Measurements from ENCODE around the gene KIRREL3. TPM values are rescaled to one million over a fixed set of nuclear protein-coding genes. Genes with fewer than 3 reads are reported as not detected.

The KIRREL3 gene
- total and polyA plus RNA-seq, 9 of the 15 experiments (the other 6 are each of a cell fraction or from before 2014, with no cell fraction given) = 0.04 to 0.10 TPM; not detected in 7

GRCh38 chr11:126480410-126481302 lies 519.9 kb downstream of the KIRREL3 start (continued):
- no peak for TF ChIP-seq CTCFL (IDR thresholded peaks at IDR 0.05; ENCODE audit: borderline replicate concordance, insufficient read depth, low read depth, low read length, poor library complexity, severe bottlenecking)
- TF ChIP-seq TOE1 (IDR thresholded peaks at IDR 0.05; ENCODE audit: borderline replicate concordance) = 0 out of 2 replicates have a peak, but pooled peaks have one; percentile 29
- TF ChIP-seq TOE1 (CRISPR knock-in tag; IDR thresholded peaks at IDR 0.05; ENCODE audit: borderline replicate concordance, low read depth) = no peak
- TF ChIP-seq, protein P1, sequence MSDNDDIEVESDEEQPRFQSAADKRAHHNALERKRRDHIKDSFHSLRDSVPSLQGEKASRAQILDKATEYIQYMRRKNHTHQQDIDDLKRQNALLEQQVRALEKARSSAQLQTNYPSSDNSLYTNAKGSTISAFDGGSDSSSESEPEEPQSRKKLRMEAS (CRISPR knock-in tag; IDR thresholded peaks at IDR 0.05) = peak; percentile 67
- no peak for TF ChIP-seq NFYB (IDR thresholded peaks at IDR 0.05; ENCODE audit: extremely low read depth, insufficient read length)
- TF ChIP-seq ZSCAN29 (IDR thresholded peaks at IDR 0.05) = no peak
- no peak for TF ChIP-seq ZBTB11 (CRISPR knock-in tag; IDR thresholded peaks at IDR 0.05)
- no peak for TF ChIP-seq ZNF354B (CRISPR knock-in tag; IDR thresholded peaks at IDR 0.05)
- TF ChIP-seq ELF2 (CRISPR knock-in tag; IDR thresholded peaks at IDR 0.05) = no peak
- TF ChIP-seq ZNF586 (CRISPR knock-in tag; conservative IDR thresholded peaks at IDR 0.05) = no peak
- TF ChIP-seq, protein P2, sequence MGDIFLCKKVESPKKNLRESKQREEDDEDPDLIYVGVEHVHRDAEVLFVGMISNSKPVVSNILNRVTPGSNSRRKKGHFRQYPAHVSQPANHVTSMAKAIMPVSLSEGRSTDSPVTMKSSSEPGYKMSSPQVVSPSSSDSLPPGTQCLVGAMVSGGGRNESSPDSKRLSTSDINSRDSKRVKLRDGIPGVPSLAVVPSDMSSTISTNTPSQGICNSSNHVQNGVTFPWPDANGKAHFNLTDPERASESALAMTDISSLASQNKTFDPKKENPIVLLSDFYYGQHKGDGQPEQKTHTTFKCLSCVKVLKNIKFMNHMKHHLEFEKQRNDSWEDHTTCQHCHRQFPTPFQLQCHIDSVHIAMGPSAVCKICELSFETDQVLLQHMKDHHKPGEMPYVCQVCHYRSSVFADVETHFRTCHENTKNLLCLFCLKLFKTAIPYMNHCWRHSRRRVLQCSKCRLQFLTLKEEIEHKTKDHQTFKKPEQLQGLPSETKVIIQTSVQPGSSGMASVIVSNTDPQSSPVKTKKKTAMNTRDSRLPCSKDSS (IDR thresholded peaks at IDR 0.05; ENCODE audit: low read depth, partially characterized antibody) = no peak
- no peak for TF ChIP-seq POU5F1 (IDR thresholded peaks at IDR 0.05; ENCODE audit: borderline replicate concordance, low read depth, low read length, partially characterized antibody)
- no peak for TF ChIP-seq ZNF184 (CRISPR knock-in tag; IDR thresholded peaks at IDR 0.05)
- TF ChIP-seq ZNF584 (CRISPR knock-in tag; IDR thresholded peaks at IDR 0.05; ENCODE audit: low read depth) = no peak
- TF ChIP-seq CHAMP1 (IDR thresholded peaks at IDR 0.05) = no peak

All from K562 (cell line).